C4-2B (cell line): ENCODE results near the gene LRRC3C.

Source experiments
- CTCF ChIP-seq: fragments of 450-650 bp; conservative IDR thresholded peaks from 2 replicates; pipeline ENCODE4 v1.5.1; 2017; ENCODE audit warnings: mild to moderate bottlenecking
- ZFX ChIP-seq: fragments of 450-650 bp; IDR thresholded peaks from 2 replicates; pipeline ENCODE4 v1.6.1; 2017

- TF ChIP-seq CTCF (no peak), ZFX (no peak)
Observed at GRCh38 chr17:39975801-39976200, 48.3 kb downstream of the LRRC3C start.
